ENCODE measurements around the gene MAP3K10. TPM values are rescaled to one million over a fixed set of nuclear protein-coding genes. Genes with fewer than 3 reads are reported as not detected.

MAP3K10 gene
- total and polyA plus RNA-seq, 2 of the 13 experiments (the other 11 are each of a cell fraction or from before 2014, with no cell fraction given): 3.4 to 5.0 TPM

DNA sequence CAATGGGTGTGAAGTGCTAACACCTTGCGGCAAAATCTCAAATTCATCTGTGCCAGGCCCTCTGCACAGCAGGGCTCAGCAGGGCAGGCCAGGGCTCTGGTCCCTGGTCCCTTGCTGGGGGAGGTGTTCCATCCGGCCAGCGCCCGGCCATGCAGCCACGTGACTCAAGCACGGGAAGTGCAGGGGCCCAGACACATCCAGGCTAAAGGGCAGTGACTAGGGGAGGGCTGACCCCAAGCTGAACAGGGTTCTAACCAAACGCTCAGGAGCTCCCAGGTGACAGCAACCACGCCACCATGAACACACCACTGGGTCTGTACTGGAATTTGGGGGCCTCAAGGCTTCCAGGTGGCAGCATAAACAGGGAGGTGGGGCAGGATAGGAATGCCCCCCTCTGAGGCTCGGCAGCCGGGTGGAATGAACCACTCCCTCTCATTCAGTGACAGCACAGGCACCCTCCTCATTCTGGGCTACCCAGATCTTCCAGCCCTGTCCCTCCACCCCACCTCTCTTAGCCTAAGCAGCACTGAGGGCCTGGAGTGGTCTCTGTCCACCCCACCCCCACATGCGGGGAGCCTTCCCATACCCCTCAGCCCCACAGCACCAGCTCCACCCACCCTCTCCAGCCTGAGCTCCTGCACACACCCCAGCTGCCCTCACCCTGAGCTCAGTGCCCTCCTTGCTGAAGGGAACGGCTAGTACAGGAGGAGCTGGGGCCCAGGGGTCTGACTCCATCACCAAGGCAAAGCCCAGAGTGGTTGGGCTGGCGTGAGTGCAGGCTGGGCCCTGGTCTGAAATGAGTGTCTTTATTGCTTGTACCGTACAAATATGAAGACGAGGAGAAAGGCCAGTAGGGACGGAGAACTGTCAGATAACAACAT is 40.6 kb downstream of the MAP3K10 start (continued):
- TF ChIP-seq, protein P1, sequence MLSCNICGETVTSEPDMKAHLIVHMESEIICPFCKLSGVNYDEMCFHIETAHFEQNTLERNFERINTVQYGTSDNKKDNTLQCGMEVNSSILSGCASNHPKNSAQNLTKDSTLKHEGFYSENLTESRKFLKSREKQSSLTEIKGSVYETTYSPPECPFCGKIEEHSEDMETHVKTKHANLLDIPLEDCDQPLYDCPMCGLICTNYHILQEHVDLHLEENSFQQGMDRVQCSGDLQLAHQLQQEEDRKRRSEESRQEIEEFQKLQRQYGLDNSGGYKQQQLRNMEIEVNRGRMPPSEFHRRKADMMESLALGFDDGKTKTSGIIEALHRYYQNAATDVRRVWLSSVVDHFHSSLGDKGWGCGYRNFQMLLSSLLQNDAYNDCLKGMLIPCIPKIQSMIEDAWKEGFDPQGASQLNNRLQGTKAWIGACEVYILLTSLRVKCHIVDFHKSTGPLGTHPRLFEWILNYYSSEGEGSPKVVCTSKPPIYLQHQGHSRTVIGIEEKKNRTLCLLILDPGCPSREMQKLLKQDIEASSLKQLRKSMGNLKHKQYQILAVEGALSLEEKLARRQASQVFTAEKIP (CRISPR knock-in tag; IDR thresholded peaks at IDR 0.05; ENCODE audit: borderline replicate concordance): no peak
- TF ChIP-seq ZMYM3 (CRISPR knock-in tag; IDR thresholded peaks at IDR 0.05) (no peak), CREB1 (IDR thresholded peaks at IDR 0.05) (no peak), CREB1 (CRISPR knock-in tag; IDR thresholded peaks at IDR 0.05) (no peak), ZFP37 (CRISPR knock-in tag; IDR thresholded peaks at IDR 0.05; ENCODE audit: borderline replicate concordance) (no peak), SATB2 (CRISPR knock-in tag; IDR thresholded peaks at IDR 0.05) (no peak), ZNF431 (CRISPR knock-in tag; IDR thresholded peaks at IDR 0.05; ENCODE audit: borderline replicate concordance, low read depth) (peak; percentile 60), NFIC (IDR thresholded peaks at IDR 0.05; ENCODE audit: low read length) (no peak), TCF7L2 (IDR thresholded peaks at IDR 0.05; ENCODE audit: low read depth, low read length) (no peak)
- TF ChIP-seq, protein P2, sequence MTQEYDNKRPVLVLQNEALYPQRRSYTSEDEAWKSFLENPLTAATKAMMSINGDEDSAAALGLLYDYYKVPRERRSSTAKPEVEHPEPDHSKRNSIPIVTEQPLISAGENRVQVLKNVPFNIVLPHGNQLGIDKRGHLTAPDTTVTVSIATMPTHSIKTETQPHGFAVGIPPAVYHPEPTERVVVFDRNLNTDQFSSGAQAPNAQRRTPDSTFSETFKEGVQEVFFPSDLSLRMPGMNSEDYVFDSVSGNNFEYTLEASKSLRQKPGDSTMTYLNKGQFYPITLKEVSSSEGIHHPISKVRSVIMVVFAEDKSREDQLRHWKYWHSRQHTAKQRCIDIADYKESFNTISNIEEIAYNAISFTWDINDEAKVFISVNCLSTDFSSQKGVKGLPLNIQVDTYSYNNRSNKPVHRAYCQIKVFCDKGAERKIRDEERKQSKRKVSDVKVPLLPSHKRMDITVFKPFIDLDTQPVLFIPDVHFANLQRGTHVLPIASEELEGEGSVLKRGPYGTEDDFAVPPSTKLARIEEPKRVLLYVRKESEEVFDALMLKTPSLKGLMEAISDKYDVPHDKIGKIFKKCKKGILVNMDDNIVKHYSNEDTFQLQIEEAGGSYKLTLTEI (CRISPR knock-in tag; conservative IDR thresholded peaks at IDR 0.05): no peak
- TF ChIP-seq, protein P3, sequence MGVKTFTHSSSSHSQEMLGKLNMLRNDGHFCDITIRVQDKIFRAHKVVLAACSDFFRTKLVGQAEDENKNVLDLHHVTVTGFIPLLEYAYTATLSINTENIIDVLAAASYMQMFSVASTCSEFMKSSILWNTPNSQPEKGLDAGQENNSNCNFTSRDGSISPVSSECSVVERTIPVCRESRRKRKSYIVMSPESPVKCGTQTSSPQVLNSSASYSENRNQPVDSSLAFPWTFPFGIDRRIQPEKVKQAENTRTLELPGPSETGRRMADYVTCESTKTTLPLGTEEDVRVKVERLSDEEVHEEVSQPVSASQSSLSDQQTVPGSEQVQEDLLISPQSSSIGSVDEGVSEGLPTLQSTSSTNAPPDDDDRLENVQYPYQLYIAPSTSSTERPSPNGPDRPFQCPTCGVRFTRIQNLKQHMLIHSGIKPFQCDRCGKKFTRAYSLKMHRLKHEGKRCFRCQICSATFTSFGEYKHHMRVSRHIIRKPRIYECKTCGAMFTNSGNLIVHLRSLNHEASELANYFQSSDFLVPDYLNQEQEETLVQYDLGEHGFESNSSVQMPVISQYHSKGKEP (CRISPR knock-in tag; IDR thresholded peaks at IDR 0.05): no peak; the same call in 1 of the 2 replicates
- TF ChIP-seq, protein P4, sequence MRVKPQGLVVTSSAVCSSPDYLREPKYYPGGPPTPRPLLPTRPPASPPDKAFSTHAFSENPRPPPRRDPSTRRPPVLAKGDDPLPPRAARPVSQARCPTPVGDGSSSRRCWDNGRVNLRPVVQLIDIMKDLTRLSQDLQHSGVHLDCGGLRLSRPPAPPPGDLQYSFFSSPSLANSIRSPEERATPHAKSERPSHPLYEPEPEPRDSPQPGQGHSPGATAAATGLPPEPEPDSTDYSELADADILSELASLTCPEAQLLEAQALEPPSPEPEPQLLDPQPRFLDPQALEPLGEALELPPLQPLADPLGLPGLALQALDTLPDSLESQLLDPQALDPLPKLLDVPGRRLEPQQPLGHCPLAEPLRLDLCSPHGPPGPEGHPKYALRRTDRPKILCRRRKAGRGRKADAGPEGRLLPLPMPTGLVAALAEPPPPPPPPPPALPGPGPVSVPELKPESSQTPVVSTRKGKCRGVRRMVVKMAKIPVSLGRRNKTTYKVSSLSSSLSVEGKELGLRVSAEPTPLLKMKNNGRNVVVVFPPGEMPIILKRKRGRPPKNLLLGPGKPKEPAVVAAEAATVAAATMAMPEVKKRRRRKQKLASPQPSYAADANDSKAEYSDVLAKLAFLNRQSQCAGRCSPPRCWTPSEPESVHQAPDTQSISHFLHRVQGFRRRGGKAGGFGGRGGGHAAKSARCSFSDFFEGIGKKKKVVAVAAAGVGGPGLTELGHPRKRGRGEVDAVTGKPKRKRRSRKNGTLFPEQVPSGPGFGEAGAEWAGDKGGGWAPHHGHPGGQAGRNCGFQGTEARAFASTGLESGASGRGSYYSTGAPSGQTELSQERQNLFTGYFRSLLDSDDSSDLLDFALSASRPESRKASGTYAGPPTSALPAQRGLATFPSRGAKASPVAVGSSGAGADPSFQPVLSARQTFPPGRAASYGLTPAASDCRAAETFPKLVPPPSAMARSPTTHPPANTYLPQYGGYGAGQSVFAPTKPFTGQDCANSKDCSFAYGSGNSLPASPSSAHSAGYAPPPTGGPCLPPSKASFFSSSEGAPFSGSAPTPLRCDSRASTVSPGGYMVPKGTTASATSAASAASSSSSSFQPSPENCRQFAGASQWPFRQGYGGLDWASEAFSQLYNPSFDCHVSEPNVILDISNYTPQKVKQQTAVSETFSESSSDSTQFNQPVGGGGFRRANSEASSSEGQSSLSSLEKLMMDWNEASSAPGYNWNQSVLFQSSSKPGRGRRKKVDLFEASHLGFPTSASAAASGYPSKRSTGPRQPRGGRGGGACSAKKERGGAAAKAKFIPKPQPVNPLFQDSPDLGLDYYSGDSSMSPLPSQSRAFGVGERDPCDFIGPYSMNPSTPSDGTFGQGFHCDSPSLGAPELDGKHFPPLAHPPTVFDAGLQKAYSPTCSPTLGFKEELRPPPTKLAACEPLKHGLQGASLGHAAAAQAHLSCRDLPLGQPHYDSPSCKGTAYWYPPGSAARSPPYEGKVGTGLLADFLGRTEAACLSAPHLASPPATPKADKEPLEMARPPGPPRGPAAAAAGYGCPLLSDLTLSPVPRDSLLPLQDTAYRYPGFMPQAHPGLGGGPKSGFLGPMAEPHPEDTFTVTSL (CRISPR knock-in tag; IDR thresholded peaks at IDR 0.05; ENCODE audit: borderline replicate concordance): no peak
- TF ChIP-seq, protein P5, sequence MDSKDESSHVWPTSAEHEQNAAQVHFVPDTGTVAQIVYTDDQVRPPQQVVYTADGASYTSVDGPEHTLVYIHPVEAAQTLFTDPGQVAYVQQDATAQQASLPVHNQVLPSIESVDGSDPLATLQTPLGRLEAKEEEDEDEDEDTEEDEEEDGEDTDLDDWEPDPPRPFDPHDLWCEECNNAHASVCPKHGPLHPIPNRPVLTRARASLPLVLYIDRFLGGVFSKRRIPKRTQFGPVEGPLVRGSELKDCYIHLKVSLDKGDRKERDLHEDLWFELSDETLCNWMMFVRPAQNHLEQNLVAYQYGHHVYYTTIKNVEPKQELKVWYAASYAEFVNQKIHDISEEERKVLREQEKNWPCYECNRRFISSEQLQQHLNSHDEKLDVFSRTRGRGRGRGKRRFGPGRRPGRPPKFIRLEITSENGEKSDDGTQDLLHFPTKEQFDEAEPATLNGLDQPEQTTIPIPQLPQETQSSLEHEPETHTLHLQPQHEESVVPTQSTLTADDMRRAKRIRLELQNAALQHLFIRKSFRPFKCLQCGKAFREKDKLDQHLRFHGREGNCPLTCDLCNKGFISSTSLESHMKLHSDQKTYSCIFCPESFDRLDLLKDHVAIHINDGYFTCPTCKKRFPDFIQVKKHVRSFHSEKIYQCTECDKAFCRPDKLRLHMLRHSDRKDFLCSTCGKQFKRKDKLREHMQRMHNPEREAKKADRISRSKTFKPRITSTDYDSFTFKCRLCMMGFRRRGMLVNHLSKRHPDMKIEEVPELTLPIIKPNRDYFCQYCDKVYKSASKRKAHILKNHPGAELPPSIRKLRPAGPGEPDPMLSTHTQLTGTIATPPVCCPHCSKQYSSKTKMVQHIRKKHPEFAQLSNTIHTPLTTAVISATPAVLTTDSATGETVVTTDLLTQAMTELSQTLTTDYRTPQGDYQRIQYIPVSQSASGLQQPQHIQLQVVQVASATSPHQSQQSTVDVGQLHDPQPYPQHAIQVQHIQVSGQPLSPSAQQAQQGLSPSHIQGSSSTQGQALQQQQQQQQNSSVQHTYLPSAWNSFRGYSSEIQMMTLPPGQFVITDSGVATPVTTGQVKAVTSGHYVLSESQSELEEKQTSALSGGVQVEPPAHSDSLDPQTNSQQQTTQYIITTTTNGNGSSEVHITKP (CRISPR knock-in tag; IDR thresholded peaks at IDR 0.05; ENCODE audit: low read depth): peak; percentile 91

All from HepG2 (cell line).